ENCODE results near the gene TFF3.

DNA sequence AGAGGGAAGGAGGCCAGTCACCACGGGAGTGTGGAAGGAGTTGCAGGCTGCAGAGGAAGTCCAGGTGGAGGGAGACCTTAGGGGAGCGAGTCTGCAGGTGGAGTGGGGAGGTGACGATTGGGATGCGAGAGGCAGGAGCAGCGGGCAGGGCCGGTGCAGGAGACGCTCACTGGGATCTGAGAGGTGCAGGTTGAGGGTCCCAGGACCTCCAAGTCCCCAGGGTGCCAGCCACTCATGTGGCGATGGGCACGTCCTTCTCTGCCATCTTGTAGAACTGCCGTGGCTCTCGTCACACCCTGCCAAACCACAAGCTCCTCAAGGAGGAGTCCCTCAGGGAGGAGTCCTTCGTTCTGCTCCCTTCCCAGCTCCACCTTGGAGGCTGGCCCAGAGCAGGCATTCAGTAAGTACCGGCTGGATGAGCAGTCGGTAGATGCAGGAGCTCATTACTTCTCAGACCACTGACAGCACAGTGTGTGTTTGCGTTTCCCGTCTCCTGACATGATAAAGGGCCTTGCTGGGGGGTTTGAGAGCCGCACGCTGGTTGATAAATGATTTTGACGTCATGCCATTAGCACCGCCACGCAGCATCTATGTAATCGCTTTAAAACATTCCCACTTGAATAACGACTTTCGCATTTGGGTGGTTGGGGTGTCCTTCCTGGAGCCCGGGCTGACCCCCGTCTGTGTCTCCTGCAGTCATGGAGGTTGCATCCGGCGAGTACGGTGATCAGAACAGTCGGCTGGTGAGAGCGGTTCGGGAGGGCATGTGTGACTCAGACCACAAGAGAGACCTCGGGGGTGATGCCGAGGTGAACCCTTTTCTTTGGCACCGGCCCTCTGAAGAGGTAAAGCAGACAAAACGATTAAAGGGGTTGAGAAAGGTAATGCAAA, 27.8 kb downstream of the TFF3 start:
- TF ChIP-seq, protein P1, sequence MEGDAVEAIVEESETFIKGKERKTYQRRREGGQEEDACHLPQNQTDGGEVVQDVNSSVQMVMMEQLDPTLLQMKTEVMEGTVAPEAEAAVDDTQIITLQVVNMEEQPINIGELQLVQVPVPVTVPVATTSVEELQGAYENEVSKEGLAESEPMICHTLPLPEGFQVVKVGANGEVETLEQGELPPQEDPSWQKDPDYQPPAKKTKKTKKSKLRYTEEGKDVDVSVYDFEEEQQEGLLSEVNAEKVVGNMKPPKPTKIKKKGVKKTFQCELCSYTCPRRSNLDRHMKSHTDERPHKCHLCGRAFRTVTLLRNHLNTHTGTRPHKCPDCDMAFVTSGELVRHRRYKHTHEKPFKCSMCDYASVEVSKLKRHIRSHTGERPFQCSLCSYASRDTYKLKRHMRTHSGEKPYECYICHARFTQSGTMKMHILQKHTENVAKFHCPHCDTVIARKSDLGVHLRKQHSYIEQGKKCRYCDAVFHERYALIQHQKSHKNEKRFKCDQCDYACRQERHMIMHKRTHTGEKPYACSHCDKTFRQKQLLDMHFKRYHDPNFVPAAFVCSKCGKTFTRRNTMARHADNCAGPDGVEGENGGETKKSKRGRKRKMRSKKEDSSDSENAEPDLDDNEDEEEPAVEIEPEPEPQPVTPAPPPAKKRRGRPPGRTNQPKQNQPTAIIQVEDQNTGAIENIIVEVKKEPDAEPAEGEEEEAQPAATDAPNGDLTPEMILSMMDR (conservative IDR thresholded peaks at IDR 0.05; ENCODE audit: low read depth in 2 of 2), result no peak
- TF ChIP-seq EZH2 (IDR thresholded peaks at IDR 0.05; ENCODE audit: low read depth, unreplicated experiment) (no peak), POLR2AphosphoS5 (IDR thresholded peaks at IDR 0.05; ENCODE audit: low read depth) (no peak), EZH2phosphoT487 (IDR thresholded peaks at IDR 0.05; ENCODE audit: unreplicated experiment) (no peak), JUNB (IDR thresholded peaks at IDR 0.05; ENCODE audit: unreplicated experiment) (no peak), CREB1 (CRISPR knock-in tag; IDR thresholded peaks at IDR 0.05; ENCODE audit: low read depth) (no peak)
- TF ChIP-seq, protein P2, sequence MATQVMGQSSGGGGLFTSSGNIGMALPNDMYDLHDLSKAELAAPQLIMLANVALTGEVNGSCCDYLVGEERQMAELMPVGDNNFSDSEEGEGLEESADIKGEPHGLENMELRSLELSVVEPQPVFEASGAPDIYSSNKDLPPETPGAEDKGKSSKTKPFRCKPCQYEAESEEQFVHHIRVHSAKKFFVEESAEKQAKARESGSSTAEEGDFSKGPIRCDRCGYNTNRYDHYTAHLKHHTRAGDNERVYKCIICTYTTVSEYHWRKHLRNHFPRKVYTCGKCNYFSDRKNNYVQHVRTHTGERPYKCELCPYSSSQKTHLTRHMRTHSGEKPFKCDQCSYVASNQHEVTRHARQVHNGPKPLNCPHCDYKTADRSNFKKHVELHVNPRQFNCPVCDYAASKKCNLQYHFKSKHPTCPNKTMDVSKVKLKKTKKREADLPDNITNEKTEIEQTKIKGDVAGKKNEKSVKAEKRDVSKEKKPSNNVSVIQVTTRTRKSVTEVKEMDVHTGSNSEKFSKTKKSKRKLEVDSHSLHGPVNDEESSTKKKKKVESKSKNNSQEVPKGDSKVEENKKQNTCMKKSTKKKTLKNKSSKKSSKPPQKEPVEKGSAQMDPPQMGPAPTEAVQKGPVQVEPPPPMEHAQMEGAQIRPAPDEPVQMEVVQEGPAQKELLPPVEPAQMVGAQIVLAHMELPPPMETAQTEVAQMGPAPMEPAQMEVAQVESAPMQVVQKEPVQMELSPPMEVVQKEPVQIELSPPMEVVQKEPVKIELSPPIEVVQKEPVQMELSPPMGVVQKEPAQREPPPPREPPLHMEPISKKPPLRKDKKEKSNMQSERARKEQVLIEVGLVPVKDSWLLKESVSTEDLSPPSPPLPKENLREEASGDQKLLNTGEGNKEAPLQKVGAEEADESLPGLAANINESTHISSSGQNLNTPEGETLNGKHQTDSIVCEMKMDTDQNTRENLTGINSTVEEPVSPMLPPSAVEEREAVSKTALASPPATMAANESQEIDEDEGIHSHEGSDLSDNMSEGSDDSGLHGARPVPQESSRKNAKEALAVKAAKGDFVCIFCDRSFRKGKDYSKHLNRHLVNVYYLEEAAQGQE (IDR thresholded peaks at IDR 0.05; ENCODE audit: unreplicated experiment), result no peak
- TF ChIP-seq, protein P3, sequence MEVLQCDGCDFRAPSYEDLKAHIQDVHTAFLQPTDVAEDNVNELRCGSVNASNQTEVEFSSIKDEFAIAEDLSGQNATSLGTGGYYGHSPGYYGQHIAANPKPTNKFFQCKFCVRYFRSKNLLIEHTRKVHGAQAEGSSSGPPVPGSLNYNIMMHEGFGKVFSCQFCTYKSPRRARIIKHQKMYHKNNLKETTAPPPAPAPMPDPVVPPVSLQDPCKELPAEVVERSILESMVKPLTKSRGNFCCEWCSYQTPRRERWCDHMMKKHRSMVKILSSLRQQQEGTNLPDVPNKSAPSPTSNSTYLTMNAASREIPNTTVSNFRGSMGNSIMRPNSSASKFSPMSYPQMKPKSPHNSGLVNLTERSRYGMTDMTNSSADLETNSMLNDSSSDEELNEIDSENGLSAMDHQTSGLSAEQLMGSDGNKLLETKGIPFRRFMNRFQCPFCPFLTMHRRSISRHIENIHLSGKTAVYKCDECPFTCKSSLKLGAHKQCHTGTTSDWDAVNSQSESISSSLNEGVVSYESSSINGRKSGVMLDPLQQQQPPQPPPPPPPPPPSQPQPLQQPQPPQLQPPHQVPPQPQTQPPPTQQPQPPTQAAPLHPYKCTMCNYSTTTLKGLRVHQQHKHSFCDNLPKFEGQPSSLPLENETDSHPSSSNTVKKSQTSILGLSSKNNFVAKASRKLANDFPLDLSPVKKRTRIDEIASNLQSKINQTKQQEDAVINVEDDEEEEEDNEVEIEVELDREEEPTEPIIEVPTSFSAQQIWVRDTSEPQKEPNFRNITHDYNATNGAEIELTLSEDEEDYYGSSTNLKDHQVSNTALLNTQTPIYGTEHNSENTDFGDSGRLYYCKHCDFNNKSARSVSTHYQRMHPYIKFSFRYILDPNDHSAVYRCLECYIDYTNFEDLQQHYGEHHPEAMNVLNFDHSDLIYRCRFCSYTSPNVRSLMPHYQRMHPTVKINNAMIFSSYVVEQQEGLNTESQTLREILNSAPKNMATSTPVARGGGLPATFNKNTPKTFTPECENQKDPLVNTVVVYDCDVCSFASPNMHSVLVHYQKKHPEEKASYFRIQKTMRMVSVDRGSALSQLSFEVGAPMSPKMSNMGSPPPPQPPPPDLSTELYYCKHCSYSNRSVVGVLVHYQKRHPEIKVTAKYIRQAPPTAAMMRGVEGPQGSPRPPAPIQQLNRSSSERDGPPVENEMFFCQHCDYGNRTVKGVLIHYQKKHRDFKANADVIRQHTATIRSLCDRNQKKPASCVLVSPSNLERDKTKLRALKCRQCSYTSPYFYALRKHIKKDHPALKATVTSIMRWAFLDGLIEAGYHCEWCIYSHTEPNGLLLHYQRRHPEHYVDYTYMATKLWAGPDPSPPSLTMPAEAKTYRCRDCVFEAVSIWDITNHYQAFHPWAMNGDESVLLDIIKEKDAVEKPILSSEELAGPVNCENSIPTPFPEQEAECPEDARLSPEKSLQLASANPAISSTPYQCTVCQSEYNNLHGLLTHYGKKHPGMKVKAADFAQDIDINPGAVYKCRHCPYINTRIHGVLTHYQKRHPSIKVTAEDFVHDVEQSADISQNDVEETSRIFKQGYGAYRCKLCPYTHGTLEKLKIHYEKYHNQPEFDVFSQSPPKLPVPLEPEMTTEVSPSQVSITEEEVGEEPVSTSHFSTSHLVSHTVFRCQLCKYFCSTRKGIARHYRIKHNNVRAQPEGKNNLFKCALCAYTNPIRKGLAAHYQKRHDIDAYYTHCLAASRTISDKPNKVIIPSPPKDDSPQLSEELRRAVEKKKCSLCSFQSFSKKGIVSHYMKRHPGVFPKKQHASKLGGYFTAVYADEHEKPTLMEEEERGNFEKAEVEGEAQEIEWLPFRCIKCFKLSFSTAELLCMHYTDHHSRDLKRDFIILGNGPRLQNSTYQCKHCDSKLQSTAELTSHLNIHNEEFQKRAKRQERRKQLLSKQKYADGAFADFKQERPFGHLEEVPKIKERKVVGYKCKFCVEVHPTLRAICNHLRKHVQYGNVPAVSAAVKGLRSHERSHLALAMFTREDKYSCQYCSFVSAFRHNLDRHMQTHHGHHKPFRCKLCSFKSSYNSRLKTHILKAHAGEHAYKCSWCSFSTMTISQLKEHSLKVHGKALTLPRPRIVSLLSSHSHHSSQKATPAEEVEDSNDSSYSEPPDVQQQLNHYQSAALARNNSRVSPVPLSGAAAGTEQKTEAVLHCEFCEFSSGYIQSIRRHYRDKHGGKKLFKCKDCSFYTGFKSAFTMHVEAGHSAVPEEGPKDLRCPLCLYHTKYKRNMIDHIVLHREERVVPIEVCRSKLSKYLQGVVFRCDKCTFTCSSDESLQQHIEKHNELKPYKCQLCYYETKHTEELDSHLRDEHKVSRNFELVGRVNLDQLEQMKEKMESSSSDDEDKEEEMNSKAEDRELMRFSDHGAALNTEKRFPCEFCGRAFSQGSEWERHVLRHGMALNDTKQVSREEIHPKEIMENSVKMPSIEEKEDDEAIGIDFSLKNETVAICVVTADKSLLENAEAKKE (CRISPR knock-in tag; IDR thresholded peaks at IDR 0.05), result no peak

All from GM23338 (cell line).